GM12865 (cell line): ENCODE results near the gene PPP3CA.

Experiments used
- DNase-seq: peaks from one replicate; pipeline ENCODE4 v3.0.0; 2010; ENCODE audit warnings: low read depth
- H3K4me3 ChIP-seq: 2 replicates; pipeline ENCODE4 v1.5.1; 2011; ENCODE audit warnings: mild to moderate bottlenecking, low read depth, low read length, control low read depth
- TF ChIP-seq, protein P1 (sequence below): IDR thresholded peaks from 2 replicates; pipeline ENCODE4 v1.5.1; 2011; ENCODE audit warnings: low read length, control low read depth, low read depth, inconsistent platforms; ENCODE audit not compliant: insufficient read depth; ENCODE audit errors: missing control alignments

The PPP3CA gene

DNA sequence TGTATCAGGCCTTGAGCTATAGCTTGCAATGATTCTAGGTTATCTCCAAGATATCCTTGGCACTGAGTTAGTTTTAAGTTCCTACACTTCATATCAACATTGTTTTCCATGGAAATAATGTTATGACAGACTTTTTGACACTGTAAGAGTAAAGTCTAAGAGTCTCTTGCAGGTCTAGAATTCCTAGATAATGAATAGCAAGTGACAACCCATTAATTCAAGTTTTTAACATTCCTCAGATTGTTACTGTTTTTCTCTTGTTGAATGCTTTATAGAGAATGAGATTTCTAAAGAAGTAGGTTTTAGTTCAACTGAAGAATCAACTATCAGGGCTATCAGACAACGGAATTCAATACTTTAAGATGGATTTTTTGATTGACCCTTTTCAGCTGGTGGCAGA is 276.1 kb downstream of the PPP3CA start:
- H3K4me3 ChIP-seq = no peak overlapping the region
- TF ChIP-seq, protein P1, sequence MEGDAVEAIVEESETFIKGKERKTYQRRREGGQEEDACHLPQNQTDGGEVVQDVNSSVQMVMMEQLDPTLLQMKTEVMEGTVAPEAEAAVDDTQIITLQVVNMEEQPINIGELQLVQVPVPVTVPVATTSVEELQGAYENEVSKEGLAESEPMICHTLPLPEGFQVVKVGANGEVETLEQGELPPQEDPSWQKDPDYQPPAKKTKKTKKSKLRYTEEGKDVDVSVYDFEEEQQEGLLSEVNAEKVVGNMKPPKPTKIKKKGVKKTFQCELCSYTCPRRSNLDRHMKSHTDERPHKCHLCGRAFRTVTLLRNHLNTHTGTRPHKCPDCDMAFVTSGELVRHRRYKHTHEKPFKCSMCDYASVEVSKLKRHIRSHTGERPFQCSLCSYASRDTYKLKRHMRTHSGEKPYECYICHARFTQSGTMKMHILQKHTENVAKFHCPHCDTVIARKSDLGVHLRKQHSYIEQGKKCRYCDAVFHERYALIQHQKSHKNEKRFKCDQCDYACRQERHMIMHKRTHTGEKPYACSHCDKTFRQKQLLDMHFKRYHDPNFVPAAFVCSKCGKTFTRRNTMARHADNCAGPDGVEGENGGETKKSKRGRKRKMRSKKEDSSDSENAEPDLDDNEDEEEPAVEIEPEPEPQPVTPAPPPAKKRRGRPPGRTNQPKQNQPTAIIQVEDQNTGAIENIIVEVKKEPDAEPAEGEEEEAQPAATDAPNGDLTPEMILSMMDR = no peak
- DNase-seq = no peak

- no peak overlapping the region for H3K4me3 ChIP-seq
- DNase-seq = no peak
- TF ChIP-seq, protein P1 = no peak
These were observed 279.2 kb downstream of the PPP3CA start for GRCh38 chr4:101068115-101068514.

DNA sequence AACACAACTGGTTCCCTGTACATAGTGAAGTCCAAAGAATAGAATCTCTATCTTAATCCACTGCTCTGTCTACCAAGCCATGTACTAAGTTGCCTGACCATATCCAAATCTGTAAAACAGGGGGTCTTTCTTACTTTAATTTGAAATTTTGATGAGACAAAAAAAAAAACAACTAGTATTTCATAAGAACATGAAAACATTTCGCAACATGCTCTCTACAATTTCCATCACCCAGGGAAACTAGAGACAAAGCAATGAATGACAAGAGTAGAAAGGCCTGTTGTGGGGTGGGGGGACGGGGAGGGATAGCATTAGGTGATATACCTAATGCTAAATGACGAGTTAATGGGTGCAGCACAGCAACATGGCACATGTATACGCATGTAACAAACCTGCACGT is 279.9 kb downstream of the PPP3CA start:
- no peak overlapping the region for H3K4me3 ChIP-seq
- TF ChIP-seq, protein P1 = no peak
- no peak for DNase-seq

DNA sequence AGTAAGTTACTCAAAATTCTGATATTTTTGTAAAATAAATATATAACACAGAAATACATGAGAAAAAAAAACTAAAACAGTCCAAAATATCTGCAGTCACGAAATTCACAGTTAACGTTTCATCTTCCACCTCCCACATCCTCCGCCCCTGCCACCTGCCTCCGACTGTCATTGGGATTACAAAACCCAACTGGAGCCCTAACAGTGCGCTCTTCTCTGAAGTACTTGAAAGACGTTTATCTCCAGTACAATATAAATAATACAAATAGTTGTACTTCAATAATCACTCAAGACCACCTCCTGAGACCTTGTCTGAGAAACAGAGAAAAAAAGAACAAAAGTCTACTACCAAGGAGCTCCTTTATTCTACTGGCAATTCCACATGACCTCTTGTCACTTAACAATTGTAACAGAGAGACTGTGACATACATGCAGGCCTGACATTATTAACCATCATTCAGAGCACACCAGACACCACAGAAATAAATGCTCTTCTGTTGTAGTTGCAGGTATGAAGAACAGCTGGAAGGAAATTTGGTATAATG is 280.6 kb downstream of the PPP3CA start:
- H3K4me3 ChIP-seq = no peak overlapping the region
- TF ChIP-seq, protein P1 = no peak
- DNase-seq = no peak

DNA sequence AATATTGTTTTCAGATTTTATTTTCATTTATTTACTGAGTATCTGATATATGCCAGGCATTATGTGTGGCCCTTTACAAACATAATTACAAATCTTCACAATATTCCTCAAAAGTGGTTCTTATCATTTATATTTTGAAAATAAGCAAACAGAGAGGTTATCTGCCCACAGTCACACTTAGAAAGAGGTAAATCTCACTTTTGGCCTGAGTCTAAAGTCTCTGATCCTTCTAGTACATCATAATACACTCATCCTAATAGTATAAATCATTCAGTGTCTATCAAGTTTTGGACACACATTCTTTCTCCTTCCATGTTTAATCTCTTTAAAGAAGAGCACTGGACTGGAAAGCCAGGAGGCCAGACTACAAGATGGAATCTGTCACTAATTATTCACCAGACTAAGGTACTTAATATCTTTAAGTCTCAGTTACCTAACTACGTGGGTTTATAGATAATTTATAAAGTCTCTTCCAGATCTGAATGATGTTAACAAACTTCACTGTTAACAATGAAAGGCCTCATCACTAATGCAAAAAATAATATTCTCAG is 281.3 kb downstream of the PPP3CA start:
- DNase-seq = no peak
- TF ChIP-seq, protein P1 = no peak
- no peak overlapping the region for H3K4me3 ChIP-seq

- DNase-seq = no peak
- TF ChIP-seq, protein P1 = no peak
- H3K4me3 ChIP-seq = no peak overlapping the region
These were observed 282.0 kb downstream of the PPP3CA start for GRCh38 chr4:101065346-101065745.
